GM12865 (cell line): Measurements from ENCODE around the gene PTPRN2.
"Not testable (repeated sequence)": the region's sequence is repeated elsewhere in the genome, so short reads cannot be mapped to it uniquely, and the experiment has no call there.

Experiments
- DNase-seq: peaks from one replicate; pipeline ENCODE4 v3.0.0; 2010; ENCODE audit warnings: low read depth
- H3K4me3 ChIP-seq: 2 replicates; pipeline ENCODE4 v1.5.1; 2011; ENCODE audit warnings: mild to moderate bottlenecking, low read depth, low read length, control low read depth
- TF ChIP-seq, protein P1 (sequence below): IDR thresholded peaks from 2 replicates; pipeline ENCODE4 v1.5.1; 2011; ENCODE audit warnings: low read length, control low read depth, low read depth, inconsistent platforms; ENCODE audit not compliant: insufficient read depth; ENCODE audit errors: missing control alignments

PTPRN2 gene

DNA sequence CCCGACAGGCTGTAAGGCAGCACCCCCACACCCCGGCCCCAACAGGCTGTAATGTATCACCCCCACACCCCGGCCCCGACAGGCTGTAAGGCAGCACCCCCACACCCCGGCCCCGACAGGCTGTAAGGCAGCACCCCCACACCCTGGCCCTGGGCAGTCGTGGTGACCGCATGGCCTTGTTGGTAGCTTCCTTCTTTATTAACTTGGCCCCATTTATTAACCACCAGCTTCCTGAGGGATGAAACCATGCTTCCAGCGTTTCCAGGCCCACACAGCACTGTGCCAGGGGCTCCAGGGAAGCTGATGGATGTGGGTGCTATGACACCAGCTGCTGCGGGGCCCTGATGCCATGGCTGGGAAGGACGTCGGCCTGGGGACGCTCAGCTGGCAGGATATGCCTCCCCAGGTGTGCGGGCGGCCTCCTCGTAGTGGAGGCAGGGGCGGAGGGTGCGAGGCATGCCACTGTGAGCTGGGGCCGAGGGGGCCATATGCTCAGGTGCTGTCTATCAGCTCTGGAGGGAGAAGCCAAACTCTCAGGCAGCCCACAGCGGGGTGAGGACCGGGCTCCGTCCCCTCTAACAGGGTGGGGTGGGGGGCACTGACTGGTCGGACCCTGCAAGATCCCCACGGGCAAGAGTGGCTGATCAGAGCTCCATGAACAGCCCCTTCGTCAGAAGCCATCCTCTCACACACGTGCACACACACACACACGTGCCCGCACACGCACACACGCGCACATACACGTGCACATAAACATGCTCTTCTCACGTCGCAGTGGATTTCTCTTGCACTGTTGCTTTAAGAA, 311.0 kb downstream of the PTPRN2 start:
- no peak for DNase-seq
- no peak overlapping the region for H3K4me3 ChIP-seq
- TF ChIP-seq, protein P1, sequence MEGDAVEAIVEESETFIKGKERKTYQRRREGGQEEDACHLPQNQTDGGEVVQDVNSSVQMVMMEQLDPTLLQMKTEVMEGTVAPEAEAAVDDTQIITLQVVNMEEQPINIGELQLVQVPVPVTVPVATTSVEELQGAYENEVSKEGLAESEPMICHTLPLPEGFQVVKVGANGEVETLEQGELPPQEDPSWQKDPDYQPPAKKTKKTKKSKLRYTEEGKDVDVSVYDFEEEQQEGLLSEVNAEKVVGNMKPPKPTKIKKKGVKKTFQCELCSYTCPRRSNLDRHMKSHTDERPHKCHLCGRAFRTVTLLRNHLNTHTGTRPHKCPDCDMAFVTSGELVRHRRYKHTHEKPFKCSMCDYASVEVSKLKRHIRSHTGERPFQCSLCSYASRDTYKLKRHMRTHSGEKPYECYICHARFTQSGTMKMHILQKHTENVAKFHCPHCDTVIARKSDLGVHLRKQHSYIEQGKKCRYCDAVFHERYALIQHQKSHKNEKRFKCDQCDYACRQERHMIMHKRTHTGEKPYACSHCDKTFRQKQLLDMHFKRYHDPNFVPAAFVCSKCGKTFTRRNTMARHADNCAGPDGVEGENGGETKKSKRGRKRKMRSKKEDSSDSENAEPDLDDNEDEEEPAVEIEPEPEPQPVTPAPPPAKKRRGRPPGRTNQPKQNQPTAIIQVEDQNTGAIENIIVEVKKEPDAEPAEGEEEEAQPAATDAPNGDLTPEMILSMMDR: no peak

DNA sequence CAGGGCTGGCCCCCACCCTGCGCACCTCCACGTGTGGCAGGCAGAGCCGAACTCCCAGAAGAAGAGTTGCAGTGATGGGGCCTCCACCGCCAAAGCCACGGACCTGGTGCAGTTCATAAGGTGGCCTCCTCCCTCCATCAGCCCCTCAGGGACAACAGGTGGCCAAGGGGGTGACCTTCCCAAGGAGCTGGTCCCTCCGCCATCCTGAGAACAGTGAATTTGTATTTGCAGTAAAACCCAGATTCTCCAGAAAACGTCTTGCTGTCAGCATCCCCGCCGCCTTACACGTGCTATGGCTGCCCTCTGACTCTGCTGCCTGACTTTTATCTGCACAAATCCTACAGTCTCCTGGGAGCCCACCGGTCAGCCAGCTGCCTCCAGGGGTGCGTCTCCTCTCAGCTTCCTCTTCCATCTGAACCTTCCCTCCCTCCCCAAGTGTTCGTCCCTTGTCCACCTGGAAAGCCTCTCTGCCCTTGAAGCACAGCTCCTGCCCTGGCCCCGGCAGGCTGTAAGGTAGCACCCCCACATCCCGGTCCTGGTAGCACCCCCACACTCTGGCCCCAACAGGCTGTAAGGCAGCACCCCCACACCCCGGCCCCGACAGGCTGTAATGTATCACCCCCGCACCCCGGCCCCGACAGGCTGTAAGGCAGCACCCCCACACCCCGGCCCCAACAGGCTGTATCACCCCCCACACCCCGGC, 311.8 kb downstream of the PTPRN2 start:
- DNase-seq: no peak
- TF ChIP-seq, protein P1: no peak
- H3K4me3 ChIP-seq: no peak overlapping the region

DNA sequence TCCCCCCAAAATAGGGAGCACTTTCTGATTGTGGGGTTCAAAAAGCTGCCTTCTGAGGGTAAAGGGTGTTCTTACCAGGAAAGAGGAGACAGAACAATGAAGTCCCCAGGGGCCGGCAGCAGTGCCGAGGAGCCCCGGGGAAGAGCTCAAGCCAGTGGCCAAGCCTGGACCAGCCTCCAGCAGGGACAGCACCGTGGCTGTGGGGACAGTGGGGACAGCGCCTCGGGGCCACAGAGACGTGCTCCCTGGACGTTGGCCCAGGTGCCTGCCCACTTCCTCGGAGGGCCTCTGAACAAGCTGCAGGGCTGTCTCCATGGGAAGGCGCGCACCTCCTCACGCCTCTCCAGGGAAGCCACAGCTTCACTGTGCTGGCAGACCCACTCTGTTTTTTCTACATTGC, 312.6 kb downstream of the PTPRN2 start:
- TF ChIP-seq, protein P1: no peak
- H3K4me3 ChIP-seq: no peak overlapping the region
- DNase-seq: no peak

DNA sequence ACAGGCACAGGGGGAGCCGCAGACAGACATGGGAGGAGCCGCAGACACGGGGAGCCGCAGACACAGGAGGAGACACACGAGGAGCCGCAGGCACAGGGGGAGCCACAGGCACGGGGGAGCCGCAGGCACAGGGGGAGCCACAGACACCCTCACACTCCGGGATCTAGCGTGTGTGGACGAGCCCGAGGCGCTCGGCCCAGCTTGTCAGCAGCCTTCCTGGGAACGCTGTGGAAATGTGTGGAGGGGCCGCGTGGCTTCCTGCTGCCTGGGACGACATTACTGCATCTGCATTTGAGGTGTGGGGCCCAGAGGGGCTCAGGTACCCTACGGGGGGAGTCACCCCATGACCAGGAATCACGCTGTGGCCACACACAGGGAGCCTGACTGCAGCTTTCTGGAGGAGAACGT, 313.2 kb downstream of the PTPRN2 start:
- no peak for DNase-seq
- TF ChIP-seq, protein P1: no peak
- H3K4me3 ChIP-seq: no peak overlapping the region

DNA sequence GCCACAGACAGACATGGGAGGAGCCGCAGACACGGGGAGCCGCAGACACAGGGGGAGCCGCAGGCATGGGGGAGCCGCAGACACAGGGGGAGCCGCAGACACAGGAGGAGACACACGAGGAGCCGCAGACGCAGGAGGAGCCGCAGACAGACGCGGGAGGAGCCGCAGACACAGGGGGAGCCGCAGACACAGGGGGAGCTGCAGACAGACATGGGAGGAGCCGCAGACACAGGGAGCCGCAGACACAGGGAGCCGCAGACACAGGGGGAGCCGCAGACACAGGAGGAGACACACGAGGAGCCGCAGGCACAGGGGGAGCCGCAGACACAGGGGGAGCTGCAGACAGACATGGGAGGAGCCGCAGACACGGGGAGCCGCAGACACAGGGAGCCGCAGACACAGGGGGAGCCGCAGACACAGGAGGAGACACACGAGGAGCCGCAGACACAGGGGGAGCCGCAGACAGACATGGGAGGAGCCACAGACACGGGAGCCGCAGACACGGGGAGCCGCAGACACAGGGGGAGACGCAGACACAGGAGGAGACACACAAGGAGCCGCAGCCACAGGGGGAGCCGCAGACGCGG, 313.8 kb downstream of the PTPRN2 start:
- H3K4me3 ChIP-seq, DNase-seq: not testable (repeated sequence)

DNA sequence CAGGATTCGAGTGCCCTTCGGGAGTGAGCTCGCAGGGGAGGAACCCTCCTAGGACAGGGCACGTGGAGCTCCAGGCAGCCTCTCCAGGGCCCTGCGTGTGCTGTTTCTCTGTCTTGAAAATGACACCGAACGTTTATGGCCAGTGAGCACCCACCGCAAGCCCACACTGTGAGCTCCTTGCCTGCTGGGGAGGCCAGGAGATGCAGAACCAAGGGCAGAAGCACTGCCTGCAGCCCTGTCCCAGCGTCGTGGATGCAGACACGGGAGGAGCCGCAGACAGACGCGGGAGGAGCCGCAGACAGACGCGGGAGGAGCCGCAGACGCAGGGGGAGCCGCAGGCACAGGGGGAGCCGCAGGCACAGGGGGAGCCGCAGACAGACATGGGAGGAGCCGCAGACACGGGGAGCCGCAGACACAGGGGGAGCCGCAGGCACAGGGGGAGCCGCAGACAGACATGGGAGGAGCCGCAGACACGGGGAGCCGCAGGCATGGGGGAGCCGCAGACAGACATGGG, 314.4 kb downstream of the PTPRN2 start:
- TF ChIP-seq, protein P1: no peak
- no peak overlapping the region for H3K4me3 ChIP-seq
- DNase-seq: no peak

DNA sequence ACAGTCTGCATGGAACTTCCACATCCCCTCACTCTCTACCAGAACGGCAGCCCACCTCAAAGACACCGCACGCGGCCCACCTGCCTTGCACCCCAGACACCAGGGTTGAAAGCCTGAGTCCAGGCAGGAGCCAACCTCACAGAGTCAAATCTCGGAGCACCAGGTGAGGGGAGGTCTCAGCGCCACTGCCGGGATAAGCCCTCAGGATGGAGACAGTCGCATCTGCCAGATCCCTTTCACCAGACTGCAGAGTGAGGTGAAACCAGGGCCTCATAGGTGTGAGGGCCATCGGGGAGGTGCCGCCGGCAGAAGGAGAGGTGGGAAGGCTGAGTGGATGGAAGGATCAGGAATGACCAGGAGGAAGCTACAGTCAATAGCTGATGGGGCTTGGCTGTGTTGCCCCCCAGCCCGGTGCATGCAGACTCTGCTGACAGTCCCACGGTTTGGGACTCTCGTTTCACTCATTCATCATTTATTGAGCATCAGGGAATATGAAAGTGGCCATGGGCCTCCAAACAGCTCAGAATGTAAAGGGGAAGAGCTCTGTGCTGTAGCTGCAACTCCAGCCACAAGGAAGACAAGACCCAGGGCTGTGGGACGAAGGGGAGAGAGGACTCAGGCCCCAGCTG, 315.0 kb downstream of the PTPRN2 start:
- no peak for DNase-seq
- TF ChIP-seq, protein P1: no peak
- H3K4me3 ChIP-seq: no peak overlapping the region
